Esophagus muscularis mucosa (tissue), 4 donors: ENCODE results near the gene RSPH3. TPM values are rescaled to one million over a fixed set of nuclear protein-coding genes. Genes with fewer than 3 reads are reported as not detected.
"Not testable (repeated sequence)": the region's sequence is repeated elsewhere in the genome, so short reads cannot be mapped to it uniquely, and the experiment has no call there.

Experiments
- DNase-seq: peaks from one replicate; pipeline ENCODE4 v3.0.0-alpha.2; 2017; ENCODE audit errors: extremely low spot score
- H3K27ac ChIP-seq, 4 donors: fragments of 200-600 bp; sonication (generic); replicated peaks in 1 of 4; 1 replicate in 3 of 4; 2 replicates in 1 of 4; pipeline ENCODE4 v1.5.1; 2016 to 2019; ENCODE audit warnings: mild to moderate bottlenecking in 1 of 4
- H3K27me3 ChIP-seq, 4 donors: fragments of 200-600 bp; sonication (generic); one replicate each; pipeline versions ENCODE4 v1.5.1 to v1.6.0; 2016 to 2019
- H3K36me3 ChIP-seq, 4 donors: fragments of 200-600 bp; sonication (generic); one replicate each; pipeline ENCODE4 v1.5.1; 2016 to 2019
- H3K4me1 ChIP-seq, 4 donors: fragments of 200-600 bp; sonication (generic); one replicate each; pipeline ENCODE4 v1.5.1; 2016 to 2019
- H3K4me3 ChIP-seq, 4 donors: fragments of 200-600 bp; sonication (generic); 1 replicate in 2 of 4; 2 replicates in 2 of 4; pipeline ENCODE4 v1.5.1; 2016 to 2019; ENCODE audit warnings: mild to moderate bottlenecking in 4 of 4, moderate library complexity in 1 of 4
- H3K9me3 ChIP-seq, 4 donors: fragments of 200-600 bp; sonication (generic); 1 replicate in 3 of 4; 2 replicates in 1 of 4; pipeline ENCODE4 v1.5.1; 2016 to 2019
- CTCF ChIP-seq, 3 experiments: fragments of 200-600 bp in 2 of 3; fragments of 450-650 bp in 1 of 3; sonication (generic) in 2 of 3; IDR thresholded peaks; one replicate each; pipeline ENCODE4 v1.5.1; 2017 to 2019; ENCODE audit warnings: antibody characterized with exemption in 3 of 3, mild to moderate bottlenecking in 2 of 3, moderate library complexity in 1 of 3
- EP300 ChIP-seq: sonication (generic); formaldehyde crosslinking; IDR thresholded peaks from one replicate; pipeline ENCODE4 v1.6.1; 2017; ENCODE audit warnings: antibody characterized with exemption
- POLR2A ChIP-seq: fragments of 450-650 bp; IDR thresholded peaks from one replicate; pipeline ENCODE4 v1.6.1; 2017; ENCODE audit warnings: antibody characterized with exemption, moderate library complexity, mild to moderate bottlenecking, low read depth
- POLR2AphosphoS5 ChIP-seq, 2 donors: sonication (generic); formaldehyde crosslinking; IDR thresholded peaks; one replicate each; pipeline ENCODE4 v1.6.1; 2017; ENCODE audit warnings: antibody characterized with exemption in 2 of 2
- WGBS: methylation state at CpG from one replicate; pipeline ENCODE4 v1.1.5; 2018; 5-methylcytosine and 5-hydroxymethylcytosine counted together
- intact Hi-C: fragments of 100-400 bp; cut with DNase I; formaldehyde crosslinking; loops from one replicate; pipeline ENCODE4 v1.15.1; 2023
- total RNA-seq, 4 donors: library from RNA; depleted of rRNA; stranded (reverse); fragments of >200 nt; gene quantifications; one replicate each; pipeline versions ENCODE4 v1.1.0 to v1.2.1, GENCODE V29; 2016

The RSPH3 gene
- total RNA-seq, 4 donors from 2014 or later: 10.6 to 21.5 (median 18.1) TPM

GRCh38 chr6:159036673-159037072 lies 36.7 kb upstream of the RSPH3 start:
- intact Hi-C loops: no loop called here
- H3K4me3 ChIP-seq: no peak overlapping the region
- H3K36me3 ChIP-seq: peaks cover 0 to 10% (median 0%) of the 10 kb centered on the region in 4 donors

GRCh38 chr6:159035891-159036290 lies 35.9 kb upstream of the RSPH3 start:
- no peak overlapping the region for H3K4me3 ChIP-seq
- no peak overlapping the region for H3K27ac ChIP-seq
- 96% methylated on average over 11 of the region's 17 CpGs for WGBS
- intact Hi-C loops: no loop called here
- peaks cover 0 to 10% (median 0%) of the 10 kb centered on the region in 4 donors for H3K36me3 ChIP-seq
- no peaks in the 10 kb centered on the region for H3K27me3 ChIP-seq
- H3K4me1 ChIP-seq: no peaks in the 10 kb centered on the region
- TF ChIP-seq CTCF (IDR thresholded peaks at IDR 0.05) (no peak), POLR2AphosphoS5 (IDR thresholded peaks at IDR 0.05) (no peak), EP300 (no peak), POLR2A (no peak)
- no peaks in the 10 kb centered on the region for H3K9me3 ChIP-seq
- peak; percentile 60 for DNase-seq

More at GRCh38 chr6:159036673-159037072, 36.7 kb upstream of the RSPH3 start:
- Histone ChIP-seq H3K27me3 (no peaks in the 10 kb centered on the region), H3K4me1 (no peaks in the 10 kb centered on the region), H3K27ac (no peak overlapping the region), H3K9me3 (no peaks in the 10 kb centered on the region)
- peak; percentile 82 for DNase-seq
- TF ChIP-seq EP300 (no peak), CTCF (IDR thresholded peaks at IDR 0.05) (no peak)
- WGBS: 88% methylated on average over 12 of the region's 14 CpGs

- Histone ChIP-seq H3K27ac (no peak overlapping the region), H3K4me3 (no peak overlapping the region), H3K27me3 (no peaks in the 10 kb centered on the region), H3K9me3 (no peaks in the 10 kb centered on the region), H3K36me3 (peaks cover 0 to 10% (median 0%) of the 10 kb centered on the region in 4 donors), H3K4me1 (no peaks in the 10 kb centered on the region)
- TF ChIP-seq EP300: no peak
- TF ChIP-seq CTCF (IDR thresholded peaks at IDR 0.05): no peak
- TF ChIP-seq POLR2A: no peak
- no peak for TF ChIP-seq POLR2AphosphoS5 (IDR thresholded peaks at IDR 0.05)
- 86% methylated on average over 11 of the region's 11 CpGs for WGBS
- intact Hi-C loops: no loop called here
- DNase-seq: no peak
Observed at GRCh38 chr6:159033160-159034049, 33.4 kb upstream of the RSPH3 start.

GRCh38 chr6:159031846-159032245 lies 31.8 kb upstream of the RSPH3 start:
- intact Hi-C loops: no loop called here
- no peak for TF ChIP-seq EP300
- Histone ChIP-seq H3K36me3 (peaks cover 0 to 9% (median 0%) of the 10 kb centered on the region in 4 donors), H3K4me1 (no peaks in the 10 kb centered on the region), H3K27ac (no peak overlapping the region), H3K4me3 (no peak overlapping the region), H3K9me3 (no peaks in the 10 kb centered on the region), H3K27me3 (no peaks in the 10 kb centered on the region)
- DNase-seq: no peak
- WGBS: 76% methylated on average over 5 of the region's 5 CpGs

GRCh38 chr6:159030168-159030567 lies 30.2 kb upstream of the RSPH3 start:
- Histone ChIP-seq H3K9me3 (peaks cover 0 to 10% (median 7%) of the 10 kb centered on the region in 4 donors), H3K4me3 (no peak overlapping the region), H3K4me1 (no peaks in the 10 kb centered on the region), H3K27ac (no peak overlapping the region), H3K36me3 (no peaks in the 10 kb centered on the region), H3K27me3 (no peaks in the 10 kb centered on the region)
- DNase-seq: no peak
- 87% methylated on average over 2 of the region's 2 CpGs for WGBS
- no peak for TF ChIP-seq CTCF (IDR thresholded peaks at IDR 0.05)
- no peak for TF ChIP-seq POLR2AphosphoS5 (IDR thresholded peaks at IDR 0.05)
- TF ChIP-seq POLR2A: no peak
- no peak for TF ChIP-seq EP300
- intact Hi-C loops: no loop called here

- 100% methylated on average over 1 of the region's 1 CpG for WGBS
- H3K27me3 ChIP-seq, H3K4me3 ChIP-seq, intact Hi-C loops, H3K27ac ChIP-seq, DNase-seq, H3K4me1 ChIP-seq, H3K36me3 ChIP-seq: not testable (repeated sequence)
- peaks cover 0 to 25% (median 15%) of the 10 kb centered on the region in 4 donors for H3K9me3 ChIP-seq
Observed at GRCh38 chr6:159025224-159025623, 25.2 kb upstream of the RSPH3 start.
